ENCODE results near the gene METTL4.
"Not testable (repeated sequence)": the region's sequence is repeated elsewhere in the genome, so short reads cannot be mapped to it uniquely, and the experiment has no call there.

Gene METTL4

GRCh38 chr18:2559249-2559648, 12.1 kb downstream of the METTL4 start:
- no peak for DNase-seq

GRCh38 chr18:2557536-2557935, 13.8 kb downstream of the METTL4 start:
- DNase-seq = no peak

DNA sequence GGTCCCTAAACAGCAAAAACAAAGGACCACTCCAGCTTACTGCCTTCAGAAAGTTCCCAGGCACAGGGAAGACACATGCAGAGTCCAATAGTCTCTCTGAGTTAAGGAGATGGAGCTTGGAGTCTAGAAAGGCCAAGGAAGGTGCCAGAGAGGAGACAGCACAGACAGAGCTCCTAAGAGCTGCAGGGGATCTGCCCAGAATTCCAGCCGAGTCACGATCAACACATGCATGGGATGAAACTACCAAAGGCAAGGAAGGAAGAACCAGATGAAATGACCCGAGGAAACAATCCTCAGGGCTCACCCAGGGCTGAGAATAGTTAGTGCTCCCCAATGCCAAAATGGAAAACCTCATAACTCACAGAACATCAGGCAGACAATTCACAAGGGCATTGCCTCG, 15.4 kb downstream of the METTL4 start:
- DNase-seq = no peak

GRCh38 chr18:2554696-2555095, 16.6 kb downstream of the METTL4 start:
- DNase-seq = no peak

DNA sequence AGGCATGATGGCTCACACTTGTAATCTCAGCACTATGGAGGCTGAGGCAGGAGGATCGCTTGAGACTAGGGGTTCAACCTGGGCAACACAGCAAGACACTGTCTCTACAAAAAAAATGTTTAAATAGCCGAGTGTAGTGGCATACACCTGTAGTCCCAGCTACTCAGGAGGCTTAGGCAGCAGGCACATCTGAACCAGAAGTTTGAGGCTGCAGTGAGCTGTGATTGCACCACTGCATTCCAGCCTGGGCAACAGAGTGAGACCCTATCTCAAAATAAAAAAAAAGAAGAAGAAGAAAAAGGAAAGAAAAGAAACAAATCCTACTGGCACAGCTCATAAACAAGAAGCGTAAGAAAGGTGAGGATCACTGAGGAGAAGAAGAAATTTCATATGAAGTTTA, 19.9 kb downstream of the METTL4 start:
- no peak for DNase-seq

DNA sequence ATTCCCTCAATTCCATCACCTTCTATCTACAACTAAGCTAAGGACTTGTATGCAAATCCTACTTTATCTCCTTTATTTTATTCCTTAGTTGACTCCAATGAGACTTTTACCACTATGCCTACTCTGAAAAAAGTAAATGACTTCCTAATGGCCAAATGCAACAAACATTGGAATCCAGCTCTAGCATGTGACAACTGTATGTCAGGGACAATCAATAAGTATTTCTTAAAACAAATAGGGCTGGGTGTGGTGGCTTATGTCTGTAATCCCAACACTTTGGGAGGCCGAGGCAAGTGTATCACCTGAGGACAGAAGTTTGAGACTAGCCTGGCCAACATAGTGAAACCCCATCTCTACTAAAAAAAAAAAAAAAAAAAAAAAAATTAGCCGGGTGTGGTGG, 21.8 kb downstream of the METTL4 start:
- DNase-seq = no peak

GRCh38 chr18:2547477-2548087, 23.7 kb downstream of the METTL4 start:
- peak; percentile 5 for DNase-seq

DNA sequence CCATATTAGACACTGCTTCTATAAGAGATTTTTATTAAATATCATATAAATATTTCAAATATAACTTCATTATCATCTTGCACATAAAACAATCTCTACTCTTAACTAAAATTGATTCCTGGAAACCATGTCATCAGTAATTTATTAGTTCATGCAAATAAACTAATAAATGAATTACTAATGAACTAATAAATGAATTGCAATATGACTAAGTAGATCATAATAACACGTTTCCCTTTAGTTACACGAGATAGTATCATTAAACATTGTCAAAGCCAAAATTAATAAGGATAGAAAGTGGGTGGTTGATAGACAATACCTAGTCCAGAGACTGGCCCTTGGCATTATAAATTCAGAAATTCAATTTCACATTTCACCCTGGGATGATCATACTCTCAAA, 26.1 kb downstream of the METTL4 start:
- DNase-seq = no peak

DNA sequence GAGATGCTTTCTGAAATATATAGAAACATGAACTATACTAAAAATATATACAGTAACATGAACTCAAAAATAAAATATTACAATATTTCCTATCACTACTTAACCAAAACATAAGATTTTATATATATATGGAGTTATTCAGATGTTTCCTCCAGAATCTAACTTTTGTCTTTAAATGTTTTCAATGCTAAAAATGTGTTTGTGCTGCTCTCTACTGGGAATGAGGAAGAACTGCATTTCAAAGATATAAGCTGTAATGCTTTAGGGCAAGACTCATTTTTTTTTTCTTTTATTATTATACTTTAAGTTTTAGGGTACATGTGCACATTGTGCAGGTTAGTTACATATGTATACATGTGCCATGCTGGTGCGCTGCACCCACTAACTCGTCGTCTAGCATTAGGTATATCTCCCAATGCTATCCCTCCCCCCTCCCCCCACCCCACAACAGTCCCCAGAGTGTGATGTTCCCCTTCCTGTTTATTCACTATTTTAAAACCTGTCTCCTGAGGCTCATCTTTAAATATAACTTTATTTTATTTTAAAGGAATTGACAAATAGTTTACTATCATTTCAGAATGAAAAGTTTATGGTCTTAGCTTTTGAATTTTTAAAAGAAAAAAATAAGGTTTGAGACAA, 29.3 kb downstream of the METTL4 start:
- DNase-seq = not testable (repeated sequence)

DNA sequence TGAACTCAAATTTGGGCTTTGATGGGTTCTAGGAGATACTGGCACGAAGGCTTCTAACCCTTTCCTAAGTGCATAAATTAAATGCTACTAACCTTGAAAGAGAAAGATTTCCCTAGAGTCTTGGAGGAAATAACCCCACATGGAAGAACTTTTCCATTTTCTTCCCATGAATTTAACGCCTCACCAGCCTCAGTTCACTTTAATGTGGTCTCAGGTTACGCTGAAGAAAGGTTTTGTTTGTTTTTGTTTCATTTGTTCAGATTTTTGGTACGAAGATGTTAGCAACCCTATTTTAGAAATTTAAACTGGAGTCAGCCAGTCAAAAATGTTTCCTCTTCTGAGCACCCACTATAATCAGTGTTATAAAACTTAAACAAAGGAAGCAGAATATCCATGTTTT, 30.7 kb downstream of the METTL4 start:
- DNase-seq = no peak

DNA sequence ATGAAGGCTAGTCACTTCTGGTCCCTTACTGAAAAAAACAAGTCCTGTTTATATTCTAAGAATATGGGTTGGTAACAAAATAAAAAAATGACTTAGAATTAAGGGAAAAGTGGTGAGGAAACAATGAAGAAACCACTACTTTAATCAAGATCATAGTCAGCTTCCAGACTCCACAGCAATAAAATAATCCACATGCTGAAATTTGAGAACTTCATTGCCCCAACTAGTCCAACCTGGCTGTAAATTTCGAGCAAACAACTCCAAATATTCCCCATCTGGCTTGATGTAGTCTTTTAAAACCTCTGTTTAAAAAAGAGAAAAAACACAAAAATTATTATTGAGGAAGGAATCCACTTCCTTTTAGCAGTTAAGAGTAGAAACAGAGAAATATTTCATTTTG, 32.5 kb downstream of the METTL4 start:
- DNase-seq = no peak

DNA sequence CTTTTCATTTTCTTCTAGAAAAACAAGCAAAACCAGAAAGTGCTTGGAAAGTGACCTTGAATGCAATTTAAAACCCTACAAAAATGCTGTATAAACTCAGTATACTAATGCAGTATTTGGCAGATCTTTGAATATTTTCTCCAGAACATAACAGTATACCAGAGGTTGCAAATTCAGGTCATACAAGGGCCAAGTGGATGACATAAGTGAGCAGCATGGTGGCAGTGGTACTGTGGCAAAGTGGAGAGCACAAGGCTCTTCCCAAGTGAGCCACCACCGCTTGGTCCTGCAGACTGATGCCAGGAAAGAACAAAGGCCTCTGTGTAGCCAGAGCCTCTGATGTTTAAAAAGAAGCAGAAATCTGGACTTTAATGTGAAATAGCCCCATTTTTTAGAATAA, 33.1 kb downstream of the METTL4 start:
- DNase-seq = no peak

DNA sequence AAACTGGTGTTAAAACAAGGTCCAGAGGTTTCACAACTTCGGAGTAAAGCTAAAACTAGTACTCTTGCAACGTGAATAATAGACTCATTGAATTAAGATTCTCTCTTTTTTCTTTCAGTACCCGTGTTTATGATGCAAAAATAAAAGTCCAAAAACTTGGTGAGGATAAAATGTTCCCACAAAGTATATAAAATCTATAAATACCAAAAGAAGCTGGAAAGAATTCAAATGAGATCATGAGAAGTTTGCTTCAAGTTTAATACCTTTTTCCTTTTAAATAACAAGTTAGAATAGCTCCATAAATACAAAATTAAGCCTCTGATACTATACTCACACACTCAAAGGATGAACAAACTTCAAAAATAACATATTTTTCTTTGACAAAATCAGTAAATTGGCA, 34.0 kb downstream of the METTL4 start:
- no peak for DNase-seq

DNA sequence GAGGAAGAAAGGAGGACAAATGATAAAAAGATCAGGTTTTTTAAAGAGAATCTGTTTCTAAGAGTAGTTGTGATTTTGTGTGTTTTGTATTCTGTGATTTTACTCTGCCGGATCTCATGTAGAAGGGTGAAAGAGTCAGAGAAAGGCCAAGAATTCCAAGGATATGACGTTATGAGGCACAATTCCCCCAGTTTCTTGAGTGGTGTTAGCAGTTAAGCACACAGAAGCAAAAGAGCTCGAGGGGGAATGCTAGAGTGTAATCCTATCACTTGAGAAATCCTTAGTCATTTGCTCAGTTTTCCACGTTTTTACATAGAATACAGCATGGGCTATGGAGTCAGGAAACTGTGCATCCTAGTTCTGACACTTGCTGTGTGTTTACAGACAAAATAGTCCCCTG, 34.8 kb downstream of the METTL4 start:
- DNase-seq = no peak

DNA sequence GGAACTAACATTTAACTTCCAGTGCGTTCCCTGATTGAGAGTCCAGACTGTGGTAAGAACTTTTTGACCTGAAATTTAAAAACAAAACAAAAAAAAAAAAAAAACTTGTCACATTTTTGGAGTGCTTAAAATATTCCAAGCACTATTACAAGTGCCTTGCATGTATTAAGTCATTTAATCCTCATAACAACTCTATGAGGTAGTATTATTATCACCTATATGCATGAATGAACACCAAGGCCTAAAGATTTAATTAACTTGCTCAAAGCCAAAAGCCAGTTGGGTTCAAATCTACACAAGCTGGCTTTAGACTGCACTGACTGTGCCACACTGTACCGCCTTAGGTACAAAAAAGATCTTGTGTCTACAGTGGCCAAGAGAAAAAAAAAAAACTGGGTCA, 35.2 kb downstream of the METTL4 start:
- no peak for DNase-seq

DNA sequence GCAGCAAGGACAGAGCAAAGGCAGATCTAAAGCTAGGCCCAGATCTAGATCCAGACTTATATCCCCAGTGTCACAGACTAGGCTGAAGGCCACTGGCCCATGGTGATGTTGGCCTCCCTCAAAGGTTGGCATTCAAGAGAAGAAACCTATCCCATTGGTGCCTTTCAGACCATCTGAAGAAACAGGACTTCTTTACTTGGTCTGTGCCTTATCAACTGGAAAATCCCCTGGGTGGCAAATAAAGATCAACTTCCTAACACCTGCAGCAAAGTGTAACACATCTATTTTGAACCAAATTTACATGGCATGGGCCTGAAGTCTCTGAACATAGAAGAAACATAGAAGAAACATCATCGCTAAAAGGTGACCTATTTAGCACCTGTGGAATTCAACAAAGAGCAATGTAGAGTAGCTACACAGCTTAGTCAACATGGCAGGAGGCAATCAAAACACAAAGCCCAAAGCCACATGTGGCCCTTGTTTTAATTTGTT, 35.8 kb downstream of the METTL4 start:
- no peak for DNase-seq

- no peak for DNase-seq
Observed at GRCh38 chr18:2534906-2535305, 36.4 kb downstream of the METTL4 start.

DNA sequence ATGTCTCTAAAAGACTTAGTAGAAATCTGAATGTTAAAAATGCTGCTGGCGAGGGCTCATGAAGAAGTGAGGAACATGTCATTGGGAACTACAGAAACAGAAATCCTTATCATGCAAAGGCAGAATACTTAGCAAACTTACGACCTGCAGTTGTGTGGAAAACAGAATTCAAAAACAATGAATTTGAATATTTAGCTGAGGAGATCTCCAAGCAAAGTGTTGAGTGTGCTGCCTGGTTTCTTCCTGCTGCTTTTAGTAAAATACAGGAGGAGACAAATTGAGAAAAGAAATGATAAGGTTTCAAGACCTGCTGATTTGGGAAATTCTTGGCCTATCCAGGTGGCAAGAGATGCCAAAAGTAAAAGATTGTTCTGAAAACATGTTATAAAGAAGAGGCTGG, 38.5 kb downstream of the METTL4 start:
- no peak for DNase-seq

DNA sequence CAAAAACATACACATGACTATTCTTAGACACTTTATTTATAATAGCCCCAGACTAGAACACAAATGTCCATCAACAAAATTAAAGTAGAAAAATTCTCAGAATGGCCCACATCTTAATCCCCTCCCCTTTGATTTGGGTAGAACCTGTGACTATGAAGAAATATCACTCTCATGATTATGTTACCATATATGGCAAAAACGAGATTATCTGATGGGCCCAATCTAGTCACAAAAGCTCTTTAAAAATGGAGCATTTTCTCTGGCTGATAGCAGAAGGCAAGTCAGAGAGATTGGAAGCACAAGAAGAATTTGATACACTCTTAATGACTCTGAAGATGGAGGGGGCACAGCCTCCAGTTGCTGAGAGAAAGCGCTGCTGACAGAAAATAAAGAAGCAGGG, 39.6 kb downstream of the METTL4 start:
- no peak for DNase-seq

GRCh38 chr18:2529154-2529553, 42.2 kb downstream of the METTL4 start:
- no peak for DNase-seq

DNA sequence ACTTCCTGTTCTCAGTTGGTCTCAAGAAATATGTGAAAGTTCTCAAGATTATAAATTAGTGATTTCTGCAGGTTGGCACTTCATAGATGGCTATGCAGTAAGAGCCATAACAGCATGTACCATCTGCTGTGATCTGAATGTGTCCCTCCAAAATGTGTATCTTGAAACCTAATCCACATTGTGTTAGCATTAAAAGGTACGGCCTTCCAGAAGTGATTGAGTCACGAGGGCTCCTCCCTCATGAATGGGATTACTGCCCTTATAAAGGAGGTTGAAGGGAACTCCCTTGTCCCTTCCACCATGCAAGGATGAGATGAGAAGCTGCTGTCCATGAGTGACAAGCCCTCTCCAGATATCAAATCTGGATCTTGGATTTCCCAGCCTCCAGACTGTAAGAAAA, 45.0 kb downstream of the METTL4 start:
- no peak for DNase-seq

DNA sequence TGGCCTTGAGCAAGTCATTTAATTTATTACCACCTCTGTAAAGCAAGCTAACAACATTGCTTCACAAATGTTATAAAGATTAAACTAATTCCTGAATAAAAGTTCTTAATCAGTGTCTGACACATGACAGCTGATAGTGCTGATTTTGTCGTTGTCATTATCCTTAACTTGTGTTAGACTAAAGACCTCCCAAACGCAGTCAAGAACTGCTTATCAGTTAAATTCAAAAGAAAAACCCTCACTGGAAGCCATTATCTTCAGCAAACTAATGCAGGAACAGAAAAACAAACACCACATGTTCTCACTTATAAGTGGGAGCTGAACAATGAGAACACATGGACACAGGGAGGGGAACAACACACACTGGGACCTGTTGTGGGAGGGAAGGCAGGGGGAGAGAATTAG, 46.5 kb downstream of the METTL4 start:
- not testable (repeated sequence) for DNase-seq

- no peak for DNase-seq
Observed at GRCh38 chr18:2522112-2522511, 49.2 kb downstream of the METTL4 start.

GRCh38 chr18:2518473-2518872, 52.8 kb downstream of the METTL4 start:
- no peak for DNase-seq
